Loucy (cell line): ENCODE data around the gene PPHLN1.

Experiments used
- H2AFZ ChIP-seq: fragments of 200-600 bp; sonication (generic); 2 replicates; pipeline ENCODE4 v1.6.0; 2016; ENCODE audit warnings: antibody characterized with exemption, mild to moderate bottlenecking, low read length, moderate library complexity
- H3F3A ChIP-seq: fragments of 200-600 bp; 2 replicates; pipeline ENCODE4 v1.6.0; 2016; ENCODE audit warnings: antibody characterized with exemption, low read depth, mild to moderate bottlenecking
- H3K27me3 ChIP-seq: fragments of 200-600 bp; sonication (generic); 2 replicates; pipeline ENCODE4 v1.6.1; 2014; ENCODE audit warnings: low read length, mild to moderate bottlenecking; ENCODE audit not compliant: insufficient read depth, poor library complexity, severe bottlenecking
- H3K36me3 ChIP-seq: fragments of 200-600 bp; sonication (generic); 2 replicates; pipeline ENCODE4 v1.6.1; 2016; ENCODE audit warnings: low read length; ENCODE audit not compliant: insufficient read depth
- H3K4me1 ChIP-seq: fragments of 200-600 bp; sonication (generic); 2 replicates; pipeline ENCODE4 v1.5.1; 2014; ENCODE audit warnings: low read length, mild to moderate bottlenecking; ENCODE audit not compliant: insufficient read depth, poor library complexity, severe bottlenecking
- H3K4me2 ChIP-seq: fragments of 200-600 bp; sonication (generic); 2 replicates; pipeline ENCODE4 v1.6.0; 2014; ENCODE audit warnings: antibody characterized with exemption, low read length, low read depth, mild to moderate bottlenecking; ENCODE audit not compliant: poor library complexity, severe bottlenecking
- H3K4me3 ChIP-seq: fragments of 200-600 bp; sonication (generic); 2 replicates; pipeline ENCODE4 v1.5.1; 2014; ENCODE audit warnings: low read length, mild to moderate bottlenecking, mixed read lengths; ENCODE audit not compliant: poor library complexity, severe bottlenecking
- H3K79me2 ChIP-seq: fragments of 200-600 bp; sonication (generic); 2 replicates; pipeline ENCODE4 v1.6.1; 2014; ENCODE audit warnings: low read length; ENCODE audit not compliant: insufficient read depth
- H3K9ac ChIP-seq: fragments of 200-600 bp; sonication (generic); 2 replicates; pipeline ENCODE4 v1.6.0; 2014; ENCODE audit warnings: mild to moderate bottlenecking, low read depth, low read length, moderate library complexity; ENCODE audit not compliant: poor library complexity, severe bottlenecking
- H3K9me2 ChIP-seq: fragments of 200-600 bp; sonication (generic); replicated peaks from 2 replicates; pipeline ENCODE4 v1.6.1; 2016; ENCODE audit warnings: low read depth, low read length, mixed read lengths
- H3K9me3 ChIP-seq: fragments of 200-600 bp; sonication (generic); 2 replicates; pipeline ENCODE4 v1.6.1; 2014; ENCODE audit warnings: mild to moderate bottlenecking, antibody characterized with exemption, low read length, low read depth; ENCODE audit not compliant: insufficient read depth
- H4K20me1 ChIP-seq: fragments of 200-600 bp; sonication (generic); 2 replicates; pipeline ENCODE4 v1.6.0; 2014; ENCODE audit warnings: antibody characterized with exemption, low read length, mild to moderate bottlenecking; ENCODE audit not compliant: insufficient read depth, poor library complexity, severe bottlenecking
- CTCF ChIP-seq: fragments of 200-600 bp; sonication (generic); conservative IDR thresholded peaks from 2 replicates; pipeline ENCODE4 v1.5.1; 2014; ENCODE audit warnings: mild to moderate bottlenecking, antibody characterized with exemption, low read length
- EZH2phosphoT487 ChIP-seq: fragments of 200-600 bp; IDR thresholded peaks from 2 replicates; pipeline ENCODE4 v1.6.1; 2018; ENCODE audit warnings: antibody characterized with exemption, mild to moderate bottlenecking, moderate library complexity, borderline replicate concordance

PPHLN1 gene

GRCh38 chr12:42299392-42300308 is 26.3 kb upstream of the PPHLN1 start:
- no peaks in the 10 kb centered on the region for H3K36me3 ChIP-seq
- H3K4me1 ChIP-seq, result no peaks in the 10 kb centered on the region
- peak overlapping the region; percentile 46; the same call in 1 of the 2 replicates for H2AFZ ChIP-seq
- no peak overlapping the region for H3K4me2 ChIP-seq
- H3K27me3 ChIP-seq, result no peaks in the 10 kb centered on the region
- no peak overlapping the region for H3K4me3 ChIP-seq
- H3F3A ChIP-seq, result no peaks in the 10 kb centered on the region
- no peaks in the 10 kb centered on the region for H3K79me2 ChIP-seq
- TF ChIP-seq CTCF (no peak), EZH2phosphoT487 (no peak)
- H3K9ac ChIP-seq, result no peak overlapping the region
- no peaks in the 10 kb centered on the region for H3K9me3 ChIP-seq
- no peaks in the 10 kb centered on the region for H3K9me2 ChIP-seq
- H4K20me1 ChIP-seq, result no peaks in the 10 kb centered on the region

GRCh38 chr12:42306297-42306696 is 19.7 kb upstream of the PPHLN1 start:
- Histone ChIP-seq H3K79me2 (no peaks in the 10 kb centered on the region), H3K27me3 (no peaks in the 10 kb centered on the region), H3K9me3 (no peaks in the 10 kb centered on the region), H3F3A (no peaks in the 10 kb centered on the region), H3K4me3 (no peak overlapping the region), H4K20me1 (no peaks in the 10 kb centered on the region), H3K36me3 (no peaks in the 10 kb centered on the region), H2AFZ (no peak overlapping the region), H3K4me1 (no peaks in the 10 kb centered on the region), H3K9me2 (no peaks in the 10 kb centered on the region), H3K9ac (no peak overlapping the region), H3K4me2 (no peak overlapping the region)
- TF ChIP-seq EZH2phosphoT487 (no peak), CTCF (no peak)

- Histone ChIP-seq H3K9me3 (no peaks in the 10 kb centered on the region), H2AFZ (no peak overlapping the region), H3K4me1 (no peaks in the 10 kb centered on the region), H3K9ac (no peak overlapping the region), H3K79me2 (no peaks in the 10 kb centered on the region), H3K36me3 (no peaks in the 10 kb centered on the region; the same call in 1 of the 2 replicates), H3K4me3 (no peak overlapping the region), H3K9me2 (no peaks in the 10 kb centered on the region), H3F3A (no peaks in the 10 kb centered on the region), H3K4me2 (no peak overlapping the region), H3K27me3 (no peaks in the 10 kb centered on the region), H4K20me1 (no peaks in the 10 kb centered on the region)
- no peak for TF ChIP-seq CTCF
- no peak for TF ChIP-seq EZH2phosphoT487
Measured at GRCh38 chr12:42308390-42308789, 17.6 kb upstream of the PPHLN1 start.
